Mammary epithelial cell (primary cell): ENCODE measurements around the gene ALDH3B2.

Experiments
- EZH2 ChIP-seq: IDR thresholded peaks from 2 replicates; pipeline ENCODE4 v1.6.1; 2012; ENCODE audit warnings: low read length, inconsistent platforms, borderline replicate concordance
- TF ChIP-seq, protein P1 (sequence below), 2 donors: IDR thresholded peaks in 1 of 2; conservative IDR thresholded peaks in 1 of 2; 2 replicates each; pipeline ENCODE4 v1.5.1; 2011 to 2012; ENCODE audit warnings: inconsistent platforms in 2 of 2, low read length in 2 of 2, mild to moderate bottlenecking in 2 of 2, control low read depth in 1 of 2, low read depth in 1 of 2; ENCODE audit not compliant: insufficient read depth in 1 of 2; ENCODE audit errors: extremely low read depth in 1 of 2

DNA sequence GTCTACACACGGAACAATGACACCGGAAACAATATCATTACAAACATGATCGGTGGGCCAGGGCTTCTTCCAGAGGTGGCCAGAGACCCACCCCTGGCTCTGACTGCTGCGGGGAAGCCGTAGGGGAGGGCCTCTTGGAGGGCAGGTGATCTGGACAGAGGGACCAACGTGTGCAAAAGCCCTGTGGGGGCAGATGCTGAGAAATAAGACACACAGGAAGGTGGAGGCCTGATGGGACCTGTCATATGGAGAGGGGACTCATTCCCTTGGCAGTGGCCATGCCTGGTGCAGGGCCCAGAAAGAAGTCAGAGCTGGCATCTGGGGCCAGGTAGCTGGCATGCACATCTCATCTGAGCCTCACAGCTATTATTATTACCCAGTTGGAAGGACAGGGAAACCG lies 1.1 kb downstream of the ALDH3B2 start:
- no peak for TF ChIP-seq EZH2
- TF ChIP-seq, protein P1, sequence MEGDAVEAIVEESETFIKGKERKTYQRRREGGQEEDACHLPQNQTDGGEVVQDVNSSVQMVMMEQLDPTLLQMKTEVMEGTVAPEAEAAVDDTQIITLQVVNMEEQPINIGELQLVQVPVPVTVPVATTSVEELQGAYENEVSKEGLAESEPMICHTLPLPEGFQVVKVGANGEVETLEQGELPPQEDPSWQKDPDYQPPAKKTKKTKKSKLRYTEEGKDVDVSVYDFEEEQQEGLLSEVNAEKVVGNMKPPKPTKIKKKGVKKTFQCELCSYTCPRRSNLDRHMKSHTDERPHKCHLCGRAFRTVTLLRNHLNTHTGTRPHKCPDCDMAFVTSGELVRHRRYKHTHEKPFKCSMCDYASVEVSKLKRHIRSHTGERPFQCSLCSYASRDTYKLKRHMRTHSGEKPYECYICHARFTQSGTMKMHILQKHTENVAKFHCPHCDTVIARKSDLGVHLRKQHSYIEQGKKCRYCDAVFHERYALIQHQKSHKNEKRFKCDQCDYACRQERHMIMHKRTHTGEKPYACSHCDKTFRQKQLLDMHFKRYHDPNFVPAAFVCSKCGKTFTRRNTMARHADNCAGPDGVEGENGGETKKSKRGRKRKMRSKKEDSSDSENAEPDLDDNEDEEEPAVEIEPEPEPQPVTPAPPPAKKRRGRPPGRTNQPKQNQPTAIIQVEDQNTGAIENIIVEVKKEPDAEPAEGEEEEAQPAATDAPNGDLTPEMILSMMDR (conservative IDR thresholded peaks at IDR 0.05 in 1 of 2, IDR thresholded peaks at IDR 0.05 in 1 of 2; ENCODE audit: extremely low read depth in 1 of 2, insufficient read depth in 1 of 2, low read depth in 1 of 2, low read length in 2 of 2): no peak
